Tracheal epithelial cell (primary cell): Measurements from ENCODE around the gene SMIM7. TPM values are rescaled to one million over a fixed set of nuclear protein-coding genes. Genes with fewer than 3 reads are reported as not detected.

Experiments
- total RNA-seq: library from RNA; depleted of rRNA; stranded (reverse); fragments of >200 nt; gene quantifications from 2 replicates; pipeline ENCODE4 v1.2.1, GENCODE V29; 2014

The SMIM7 gene
- 71.6 and 84.8 TPM in 2 replicates for total RNA-seq

GRCh38 chr19:16659832-16660708 lies at the start of gene SMIM7:
Gene SMIM7, minus strand, starts transcription at chr19:16660144. Its CDS starts 34 bp downstream, at chr19:16660110.

GRCh38 chr19:16660763-16661479 lies 977 bp upstream of the SMIM7 start, which contains the start of gene TMEM38A:
Gene TMEM38A, plus strand, starts transcription at chr19:16661139. Its CDS starts 79 bp downstream, at chr19:16661218.

DNA sequence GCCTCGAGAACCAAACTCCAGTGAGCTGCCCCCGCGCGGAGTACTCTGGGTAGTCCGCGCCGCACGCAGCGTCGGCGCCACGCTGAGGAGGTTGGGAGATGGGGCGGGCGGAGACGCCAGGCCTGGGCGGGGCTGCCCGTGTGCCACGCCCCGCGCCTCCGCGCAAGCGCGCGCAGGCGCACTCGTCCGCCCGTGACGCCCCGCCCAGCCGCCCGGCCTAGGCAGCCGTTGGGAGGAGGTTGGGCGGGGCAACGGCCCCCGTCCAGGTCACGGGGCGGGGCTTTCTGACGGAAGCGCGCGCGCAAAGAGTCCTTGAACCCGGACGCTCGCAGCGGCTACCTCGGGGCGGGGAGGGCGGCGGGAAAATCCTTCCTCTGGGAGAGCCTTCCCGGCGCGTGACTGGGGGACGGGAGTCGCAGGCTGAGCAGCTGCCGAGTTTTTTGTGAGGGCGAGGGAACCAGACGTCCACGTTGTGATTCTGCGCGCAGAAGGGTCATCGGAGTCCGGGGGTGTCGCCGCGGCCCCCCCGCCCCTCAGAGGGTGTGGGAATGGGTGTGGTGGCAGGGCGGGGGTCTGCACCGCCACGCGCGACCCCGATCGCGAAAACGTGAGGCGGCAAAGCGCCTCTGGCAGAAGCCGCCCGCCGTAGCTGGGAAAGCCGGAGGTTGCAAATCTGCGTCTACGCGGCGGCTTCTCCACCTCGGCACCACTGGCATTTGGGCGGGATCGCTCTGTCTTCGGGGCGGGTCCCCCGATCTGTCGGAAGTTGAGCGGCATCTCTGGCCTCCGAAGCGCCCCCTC lies 31.6 kb downstream of the SMIM7 start, which contains the start of gene MED26:
Gene MED26, minus strand, starts transcription at position 22 of the 801 bp plus-strand sequence. CDS start 261 bp downstream, outside the sequence.

Other genes with a start within 250 kb of the SMIM7 start
- gene EPS15L1, start 188.2 kb downstream of the SMIM7 start, total RNA-seq, result 6.2 and 7.2 TPM in 2 replicates
- 0.64 TPM in 1 of 2 replicates, not detected in the other for gene CALR3, start 164.0 kb downstream of the SMIM7 start, total RNA-seq
- gene C19orf44, start 163.8 kb downstream of the SMIM7 start, total RNA-seq, result 1.2 and 2.8 TPM in 2 replicates
- 3.4 and 4.1 TPM in 2 replicates for gene CHERP, start 117.7 kb downstream of the SMIM7 start, total RNA-seq
- gene SLC35E1, start 87.7 kb downstream of the SMIM7 start, total RNA-seq, result 22.4 and 34.9 TPM in 2 replicates
- 3.1 and 3.6 TPM in 2 replicates for gene MED26, start 31.9 kb downstream of the SMIM7 start, total RNA-seq
- 7.7 and 8.5 TPM in 2 replicates for gene TMEM38A, start 995 bp upstream of the SMIM7 start, total RNA-seq
- under 0.01 and 0.21 TPM in 2 replicates for gene NWD1, start 59.7 kb upstream of the SMIM7 start, total RNA-seq
- gene SIN3B, start 169.3 kb upstream of the SMIM7 start, total RNA-seq, result 16.2 and 28.2 TPM in 2 replicates
- not detected in 2 replicates for gene F2RL3, start 228.9 kb upstream of the SMIM7 start, total RNA-seq